ENCODE data around the gene SLC25A26. TPM values are rescaled to one million over a fixed set of nuclear protein-coding genes. Genes with fewer than 3 reads are reported as not detected.

SLC25A26 gene
- total RNA-seq, 2 donors from 2014 or later = 20.7 to 22.8 TPM

DNA sequence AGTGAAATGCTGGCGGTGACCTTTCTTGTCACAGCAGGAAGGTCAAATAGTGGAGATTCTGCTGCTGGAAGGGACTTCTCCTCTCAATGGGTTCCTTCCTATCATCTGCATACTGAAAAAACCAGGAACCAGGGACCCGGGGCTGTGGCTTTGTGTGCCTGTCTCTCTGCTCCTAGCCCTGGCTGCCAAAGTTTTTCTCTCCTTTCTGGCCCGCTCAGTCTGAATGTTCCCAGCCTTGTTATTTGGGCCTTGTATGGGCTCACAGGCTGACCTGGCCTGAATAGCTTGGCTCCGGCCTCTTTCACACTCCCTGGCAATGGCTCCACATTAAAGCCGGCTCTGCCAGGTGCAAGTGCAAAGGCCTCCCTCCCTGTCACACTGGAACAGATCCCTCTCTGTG lies 185.4 kb downstream of the SLC25A26 start:
- H3K27me3 Mint-ChIP-seq (ENCODE audit: insufficient read depth) = no peaks in the 10 kb centered on the region
- Histone ChIP-seq H3K27me3 (ENCODE audit: control insufficient read depth, insufficient read depth, low read length, poor library complexity, severe bottlenecking) (no peaks in the 10 kb centered on the region), H3K9me3 (ENCODE audit: control insufficient read depth, low read length) (no peaks in the 10 kb centered on the region), H3K4me1 (ENCODE audit: control insufficient read depth, insufficient read depth, low read length) (no peaks in the 10 kb centered on the region), H3K36me3 (ENCODE audit: control insufficient read depth, insufficient read depth, low read length) (peaks cover 86% of the 10 kb centered on the region), H3K9ac (ENCODE audit: extremely low read depth, low read length, poor library complexity, severe bottlenecking) (no peak overlapping the region), H3K4me3 (ENCODE audit: low read length) (no peak overlapping the region), H3K27ac (ENCODE audit: low read depth, low read length) (peak overlapping the region; percentile 53)
- H3K4me1 Mint-ChIP-seq = peaks cover 27% of the 10 kb centered on the region
- no peaks in the 10 kb centered on the region for H3K9me3 Mint-ChIP-seq
- WGBS, 2 experiments (ENCODE audit: insufficient coverage in 1 of 2, insufficient read length in 1 of 2) = 81 to 92% methylated on average over 5 of the region's 5 CpGs
- H3K36me3 Mint-ChIP-seq (ENCODE audit: low read depth) = peaks cover 72% of the 10 kb centered on the region
- H3K4me3 Mint-ChIP-seq = no peak overlapping the region
- TF ChIP-seq, protein P1, sequence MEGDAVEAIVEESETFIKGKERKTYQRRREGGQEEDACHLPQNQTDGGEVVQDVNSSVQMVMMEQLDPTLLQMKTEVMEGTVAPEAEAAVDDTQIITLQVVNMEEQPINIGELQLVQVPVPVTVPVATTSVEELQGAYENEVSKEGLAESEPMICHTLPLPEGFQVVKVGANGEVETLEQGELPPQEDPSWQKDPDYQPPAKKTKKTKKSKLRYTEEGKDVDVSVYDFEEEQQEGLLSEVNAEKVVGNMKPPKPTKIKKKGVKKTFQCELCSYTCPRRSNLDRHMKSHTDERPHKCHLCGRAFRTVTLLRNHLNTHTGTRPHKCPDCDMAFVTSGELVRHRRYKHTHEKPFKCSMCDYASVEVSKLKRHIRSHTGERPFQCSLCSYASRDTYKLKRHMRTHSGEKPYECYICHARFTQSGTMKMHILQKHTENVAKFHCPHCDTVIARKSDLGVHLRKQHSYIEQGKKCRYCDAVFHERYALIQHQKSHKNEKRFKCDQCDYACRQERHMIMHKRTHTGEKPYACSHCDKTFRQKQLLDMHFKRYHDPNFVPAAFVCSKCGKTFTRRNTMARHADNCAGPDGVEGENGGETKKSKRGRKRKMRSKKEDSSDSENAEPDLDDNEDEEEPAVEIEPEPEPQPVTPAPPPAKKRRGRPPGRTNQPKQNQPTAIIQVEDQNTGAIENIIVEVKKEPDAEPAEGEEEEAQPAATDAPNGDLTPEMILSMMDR (conservative IDR thresholded peaks at IDR 0.05) = no peak
- DNase-seq = no peak
- no peak overlapping the region for H3K27ac Mint-ChIP-seq

DNA sequence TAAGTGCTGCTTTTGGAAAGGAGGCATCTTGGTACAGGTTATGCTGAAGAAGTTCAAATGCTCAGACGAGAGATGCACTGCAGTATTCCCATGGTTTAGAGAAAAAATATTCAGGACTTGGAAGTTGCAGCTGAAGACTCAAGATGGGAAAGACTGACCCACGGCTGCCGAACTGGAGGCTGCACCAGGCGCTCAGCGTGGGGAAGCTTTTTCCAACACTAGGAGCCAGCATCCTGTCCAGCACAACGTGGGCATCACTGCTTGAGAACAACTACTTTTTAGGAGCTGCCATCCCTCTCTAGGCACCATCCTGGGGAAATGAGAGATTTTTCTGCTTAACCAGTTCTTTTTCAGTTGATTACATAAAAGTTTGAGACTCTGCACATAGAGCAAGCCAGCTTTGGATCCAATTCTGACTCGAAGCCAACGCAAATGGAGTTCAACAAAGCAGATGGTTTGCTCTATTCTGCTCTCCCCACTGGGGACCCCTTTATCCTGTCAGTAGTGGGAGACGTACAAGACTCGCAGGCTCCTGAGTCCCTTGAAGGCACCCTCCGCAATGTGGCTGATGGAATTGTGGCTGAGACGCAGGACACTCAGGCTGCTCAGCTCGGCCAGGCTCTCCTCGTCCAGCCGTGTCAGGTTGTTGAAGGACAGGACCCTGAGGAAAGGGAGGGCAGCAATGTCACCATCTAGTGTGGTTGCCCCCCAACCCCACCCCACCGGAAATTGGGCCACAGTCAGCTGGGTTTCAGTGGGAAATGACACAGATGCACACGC lies 186.2 kb downstream of the SLC25A26 start:
- no peak overlapping the region for H3K27ac Mint-ChIP-seq
- WGBS, 2 experiments (ENCODE audit: insufficient coverage in 1 of 2, insufficient read length in 1 of 2) = 94 to 97% methylated on average over 7 to 17 of the region's 17 CpGs

DNA sequence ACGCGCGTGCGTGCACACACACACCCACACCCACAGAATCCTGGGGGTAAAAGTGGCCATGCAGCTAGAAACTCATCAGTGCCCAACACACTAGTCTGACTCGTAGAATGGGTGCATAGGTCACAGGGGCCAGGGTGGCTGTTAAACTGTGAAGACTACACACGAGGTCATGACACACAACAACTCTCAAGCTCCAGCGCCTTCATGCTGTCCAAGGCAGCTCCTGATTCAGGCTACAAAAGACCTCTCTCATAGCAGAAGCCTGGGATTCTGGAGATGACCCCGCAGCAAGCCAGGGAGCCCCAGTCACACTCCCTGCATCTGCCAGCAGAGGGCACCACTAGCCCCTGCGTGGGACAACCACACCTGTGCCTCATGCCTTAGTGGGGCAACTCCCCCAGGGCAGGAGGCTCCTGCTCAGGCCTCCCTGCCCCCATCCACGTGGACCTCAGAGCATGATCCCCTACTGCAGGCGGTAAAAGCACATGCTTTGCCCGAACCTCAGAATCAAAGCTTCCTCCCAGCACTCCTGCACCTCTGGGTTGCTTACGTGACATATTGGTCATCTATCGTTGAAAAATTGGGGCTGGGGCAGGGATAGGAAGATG lies 186.9 kb downstream of the SLC25A26 start:
- TF ChIP-seq, protein P1 (conservative IDR thresholded peaks at IDR 0.05) = peak; percentile 96
- Histone ChIP-seq H3K4me3 (ENCODE audit: low read length) (no peak overlapping the region), H3K4me1 (ENCODE audit: control insufficient read depth, insufficient read depth, low read length) (no peaks in the 10 kb centered on the region), H3K9me3 (ENCODE audit: control insufficient read depth, low read length) (no peaks in the 10 kb centered on the region), H3K36me3 (ENCODE audit: control insufficient read depth, insufficient read depth, low read length) (peaks cover 89% of the 10 kb centered on the region), H3K9ac (ENCODE audit: extremely low read depth, low read length, poor library complexity, severe bottlenecking) (no peak overlapping the region), H3K27ac (ENCODE audit: low read depth, low read length) (no peak overlapping the region), H3K27me3 (ENCODE audit: control insufficient read depth, insufficient read depth, low read length, poor library complexity, severe bottlenecking) (no peaks in the 10 kb centered on the region)
- H3K9me3 Mint-ChIP-seq = no peaks in the 10 kb centered on the region
- H3K36me3 Mint-ChIP-seq (ENCODE audit: low read depth) = peaks cover 75% of the 10 kb centered on the region
- no peak overlapping the region for H3K4me3 Mint-ChIP-seq
- peaks cover 23% of the 10 kb centered on the region for H3K4me1 Mint-ChIP-seq
- H3K27ac Mint-ChIP-seq = no peak overlapping the region
- peak; percentile 95 for DNase-seq
- H3K27me3 Mint-ChIP-seq (ENCODE audit: insufficient read depth) = no peaks in the 10 kb centered on the region
- 0 to 66% methylated on average over 1 to 14 of the region's 14 CpGs for WGBS, 2 experiments (ENCODE audit: insufficient coverage in 1 of 2, insufficient read length in 1 of 2)

More for the DNA sequence above, 186.2 kb downstream of the SLC25A26 start:
- TF ChIP-seq, protein P1 (conservative IDR thresholded peaks at IDR 0.05) = no peak
- Histone ChIP-seq H3K9ac (ENCODE audit: extremely low read depth, low read length, poor library complexity, severe bottlenecking) (no peak overlapping the region), H3K27me3 (ENCODE audit: control insufficient read depth, insufficient read depth, low read length, poor library complexity, severe bottlenecking) (no peaks in the 10 kb centered on the region), H3K4me3 (ENCODE audit: low read length) (no peak overlapping the region), H3K4me1 (ENCODE audit: control insufficient read depth, insufficient read depth, low read length) (no peaks in the 10 kb centered on the region), H3K9me3 (ENCODE audit: control insufficient read depth, low read length) (no peaks in the 10 kb centered on the region), H3K27ac (ENCODE audit: low read depth, low read length) (no peak overlapping the region), H3K36me3 (ENCODE audit: control insufficient read depth, insufficient read depth, low read length) (peaks cover 86% of the 10 kb centered on the region)
- H3K4me1 Mint-ChIP-seq = peaks cover 25% of the 10 kb centered on the region
- H3K9me3 Mint-ChIP-seq = no peaks in the 10 kb centered on the region
- peaks cover 76% of the 10 kb centered on the region for H3K36me3 Mint-ChIP-seq (ENCODE audit: low read depth)
- H3K4me3 Mint-ChIP-seq = no peak overlapping the region
- no peaks in the 10 kb centered on the region for H3K27me3 Mint-ChIP-seq (ENCODE audit: insufficient read depth)
- peak; percentile 12 for DNase-seq

All from endodermal cell (in vitro differentiated cells).